ENCODE data around the gene ARHGAP21.

ARHGAP21 gene

DNA sequence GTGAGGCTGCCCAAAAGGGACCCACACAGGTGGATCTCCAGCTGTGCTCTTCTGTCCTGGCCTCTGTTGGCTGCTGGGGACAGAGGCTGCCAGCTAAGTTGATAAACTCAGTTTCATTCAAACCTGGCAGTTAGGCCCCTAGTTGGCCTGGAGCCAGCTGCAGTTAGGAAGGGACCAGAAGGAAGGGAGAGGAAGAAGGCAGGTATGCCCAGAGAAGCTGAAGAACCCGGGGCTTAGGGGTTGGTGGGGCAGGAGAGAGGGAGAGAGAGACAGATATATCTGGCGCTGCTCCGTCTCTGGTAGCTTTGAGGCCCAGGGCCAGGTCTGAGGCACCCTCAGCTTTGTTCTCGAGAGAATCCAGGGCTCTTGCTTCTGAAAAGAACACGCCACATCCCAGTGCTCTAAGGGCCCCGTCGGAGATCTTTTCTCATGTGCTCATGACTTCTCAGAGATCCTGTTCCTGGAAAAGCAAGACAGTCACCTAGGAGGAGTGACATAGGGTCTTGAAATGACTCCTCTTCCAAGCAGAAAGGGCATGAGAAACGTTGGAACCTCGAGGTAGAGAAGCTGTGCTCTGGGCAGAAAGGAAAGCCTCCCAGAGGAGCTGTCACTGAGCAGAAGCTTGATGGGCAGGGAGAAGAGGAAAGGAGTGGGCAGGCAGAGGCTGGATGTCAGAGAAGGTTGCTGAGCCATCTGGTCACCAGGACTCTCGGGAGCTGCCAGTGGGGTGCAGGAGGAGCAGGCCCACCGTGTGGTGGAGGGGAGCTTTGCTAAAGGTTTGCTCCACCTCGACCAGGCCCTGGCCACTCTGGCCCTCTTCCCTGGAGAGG is 153.6 kb downstream of the ARHGAP21 start:
- no peak for DNase-seq

DNA sequence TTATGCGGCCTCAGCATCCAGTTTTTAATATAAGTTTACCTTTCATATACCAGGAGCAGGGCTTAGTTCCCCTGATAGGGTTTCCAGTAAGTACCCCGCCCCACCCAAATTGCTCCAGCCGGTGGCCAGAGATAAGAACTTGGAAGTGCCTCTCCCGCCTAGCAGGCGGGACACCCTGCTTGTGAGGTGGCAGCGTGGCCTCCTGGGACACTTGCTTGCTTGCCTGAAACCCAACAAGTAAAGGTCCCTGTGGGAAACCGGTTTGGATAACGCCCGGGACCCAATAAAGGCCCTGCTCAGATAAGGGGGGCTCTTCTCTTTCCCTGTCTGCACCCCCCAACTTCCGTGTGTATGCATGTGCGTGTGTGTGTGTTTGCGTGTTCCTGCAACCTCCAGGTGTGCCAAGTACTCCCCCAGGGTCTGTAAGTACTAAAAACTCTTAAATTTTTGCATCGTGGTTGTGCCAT is 154.3 kb downstream of the ARHGAP21 start:
- DNase-seq: no peak

DNA sequence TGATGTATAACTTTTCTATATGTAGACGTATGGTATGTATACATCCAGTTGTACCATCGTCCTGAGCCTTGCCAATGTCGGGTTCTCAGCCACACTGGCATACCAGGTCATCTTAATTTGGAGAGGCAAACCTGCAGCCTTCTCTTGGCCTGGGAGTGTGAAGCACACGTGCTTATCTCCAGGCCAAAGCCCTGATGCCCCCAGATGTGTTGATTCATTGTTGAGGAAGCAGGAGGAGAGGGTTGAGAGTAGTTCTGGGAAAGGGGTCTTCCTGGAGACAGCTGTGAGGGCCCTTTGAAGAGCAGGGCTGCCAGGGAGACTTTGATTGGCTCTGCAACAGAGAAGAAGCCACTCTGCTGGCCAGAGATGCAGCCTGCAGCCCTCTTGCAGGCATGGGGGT is 155.6 kb downstream of the ARHGAP21 start:
- no peak for DNase-seq

DNA sequence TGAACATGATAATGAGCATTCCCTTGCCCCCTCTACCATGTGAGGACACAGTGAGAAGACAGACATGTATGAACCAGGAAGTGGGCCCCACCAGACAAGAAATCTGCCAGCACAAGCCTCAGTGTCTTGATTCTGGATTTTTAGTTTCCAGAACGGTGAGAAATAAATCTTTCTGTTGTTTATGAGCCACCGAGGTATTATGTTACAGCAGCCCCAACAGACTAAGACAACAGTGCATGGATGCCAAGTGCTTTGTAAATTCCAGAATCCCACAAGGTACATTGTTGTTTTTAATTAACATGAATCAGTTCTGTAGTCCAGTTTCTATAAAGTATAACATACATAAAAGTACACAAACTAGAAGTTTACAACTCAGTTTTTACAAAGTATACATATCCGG is 162.2 kb downstream of the ARHGAP21 start:
- DNase-seq: no peak

DNA sequence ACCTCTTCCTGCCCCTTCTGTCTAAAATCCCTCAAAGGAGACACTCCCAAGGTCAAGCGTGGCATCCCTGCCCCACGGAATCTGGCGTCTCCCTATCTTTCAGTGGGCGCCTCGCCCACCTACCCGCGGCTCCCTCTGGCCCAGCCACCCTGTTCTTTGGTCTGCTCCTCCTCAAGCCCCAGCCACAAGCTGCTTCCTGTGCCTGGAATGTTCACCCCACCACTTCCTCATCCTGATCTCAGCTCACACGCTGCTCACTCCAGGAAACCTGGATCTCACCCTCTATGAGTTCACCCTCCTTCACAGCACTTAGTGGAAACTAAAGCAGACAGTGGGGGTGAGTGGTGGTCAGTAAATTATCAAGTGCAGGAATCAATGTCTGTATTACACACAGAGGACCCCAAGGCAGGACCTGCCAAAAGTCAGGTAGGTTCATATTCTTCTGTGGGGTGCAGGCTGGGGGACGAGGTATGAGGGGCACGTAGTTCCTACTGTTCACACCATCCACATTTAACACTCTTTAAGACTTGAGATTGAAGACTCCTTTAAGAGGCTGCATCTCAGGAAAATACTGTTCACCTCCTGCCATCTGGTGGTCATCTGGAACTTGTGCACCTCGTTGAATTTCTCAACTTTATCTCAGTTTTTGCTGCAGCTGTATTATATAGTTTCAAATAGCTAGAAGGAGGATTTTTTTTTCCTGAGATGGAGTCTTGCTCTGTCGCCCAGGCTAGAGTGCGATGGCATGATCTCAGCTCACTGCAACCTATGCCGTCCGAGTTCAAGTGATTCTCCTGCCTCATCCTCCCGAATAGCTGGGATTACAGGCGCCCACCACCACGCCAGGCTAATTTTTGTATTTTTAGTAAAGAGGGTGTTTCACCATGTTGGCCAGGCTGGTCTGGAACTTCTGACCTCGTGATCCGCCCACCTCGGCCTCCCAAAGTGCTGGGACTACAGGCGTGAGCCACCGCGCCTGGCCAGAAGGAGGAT is 166.6 kb downstream of the ARHGAP21 start:
- DNase-seq: no peak

DNA sequence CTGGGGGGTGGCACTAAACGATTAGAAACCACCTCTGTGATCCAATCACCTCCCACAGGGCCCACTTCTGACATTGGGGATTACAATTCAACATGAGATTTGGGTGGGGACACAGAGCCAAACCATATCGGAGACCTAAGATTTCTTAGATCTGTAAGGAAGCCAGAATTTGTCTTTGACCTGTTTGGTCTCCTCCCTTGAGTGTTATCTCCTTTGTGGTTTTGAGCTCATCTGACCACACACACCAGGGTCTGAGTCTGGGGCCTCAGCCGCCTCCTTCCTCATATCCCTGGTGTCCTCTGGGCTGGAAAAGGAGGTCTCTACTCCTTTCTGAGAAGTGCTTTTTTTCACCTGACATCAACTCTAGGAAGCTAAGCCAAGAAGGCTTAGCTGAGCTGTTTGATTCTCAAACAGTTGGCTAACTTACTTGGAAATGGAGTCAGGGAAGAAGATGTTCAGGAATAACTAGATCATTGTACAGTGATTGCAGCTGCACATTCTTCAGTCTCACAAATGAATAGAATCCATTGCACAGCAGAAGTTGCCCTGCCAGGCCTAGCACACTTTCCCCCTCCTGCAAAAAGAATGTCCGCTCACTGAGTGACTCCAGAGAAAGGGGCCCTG is 167.4 kb downstream of the ARHGAP21 start:
- no peak for DNase-seq

DNA sequence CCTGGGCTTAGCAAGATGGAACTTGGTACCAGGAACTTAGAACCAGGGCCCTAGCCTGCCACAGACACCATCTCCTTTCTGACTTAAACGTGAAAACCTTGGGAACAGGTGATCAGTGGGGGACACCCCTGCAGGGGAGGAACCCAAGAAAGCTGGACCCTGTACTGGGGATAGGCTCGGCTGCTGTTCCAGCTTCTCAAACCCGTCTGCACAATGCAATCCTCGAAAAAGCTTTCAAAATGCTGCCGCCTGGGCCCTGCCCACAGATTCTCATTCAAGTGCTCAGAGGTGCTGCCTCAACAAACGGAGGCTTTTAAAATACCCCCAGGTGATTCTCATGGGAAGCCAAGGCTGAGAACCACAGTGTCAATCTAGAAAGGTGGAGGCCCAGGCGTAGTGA is 169.7 kb downstream of the ARHGAP21 start:
- no peak for DNase-seq

DNA sequence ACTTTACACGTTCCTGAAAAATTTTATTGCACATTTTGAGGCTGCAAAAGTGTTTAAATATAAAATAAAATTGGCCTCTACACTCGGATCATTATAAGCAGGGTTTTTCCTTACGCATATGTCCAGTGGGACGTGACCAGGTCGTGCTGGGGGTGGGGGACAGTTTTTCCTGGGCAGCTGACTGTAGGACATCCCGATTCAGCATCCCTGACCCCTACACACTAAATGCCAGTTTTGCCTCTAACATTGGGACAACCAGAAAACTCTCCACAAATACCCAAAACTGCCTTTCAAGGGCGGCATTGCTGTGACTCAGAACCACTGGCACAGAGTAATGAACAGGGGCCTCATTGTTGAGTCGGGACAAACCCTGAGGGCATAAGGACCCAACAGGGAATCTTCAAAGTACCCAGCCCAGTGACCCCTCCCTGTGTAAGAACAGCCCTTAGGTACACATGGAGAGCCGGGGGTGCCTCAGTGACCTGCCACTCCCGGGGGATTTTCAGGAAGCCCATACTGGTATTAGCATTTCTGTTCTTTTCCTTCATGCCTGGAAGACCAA is 170.6 kb downstream of the ARHGAP21 start:
- no peak for DNase-seq

DNA sequence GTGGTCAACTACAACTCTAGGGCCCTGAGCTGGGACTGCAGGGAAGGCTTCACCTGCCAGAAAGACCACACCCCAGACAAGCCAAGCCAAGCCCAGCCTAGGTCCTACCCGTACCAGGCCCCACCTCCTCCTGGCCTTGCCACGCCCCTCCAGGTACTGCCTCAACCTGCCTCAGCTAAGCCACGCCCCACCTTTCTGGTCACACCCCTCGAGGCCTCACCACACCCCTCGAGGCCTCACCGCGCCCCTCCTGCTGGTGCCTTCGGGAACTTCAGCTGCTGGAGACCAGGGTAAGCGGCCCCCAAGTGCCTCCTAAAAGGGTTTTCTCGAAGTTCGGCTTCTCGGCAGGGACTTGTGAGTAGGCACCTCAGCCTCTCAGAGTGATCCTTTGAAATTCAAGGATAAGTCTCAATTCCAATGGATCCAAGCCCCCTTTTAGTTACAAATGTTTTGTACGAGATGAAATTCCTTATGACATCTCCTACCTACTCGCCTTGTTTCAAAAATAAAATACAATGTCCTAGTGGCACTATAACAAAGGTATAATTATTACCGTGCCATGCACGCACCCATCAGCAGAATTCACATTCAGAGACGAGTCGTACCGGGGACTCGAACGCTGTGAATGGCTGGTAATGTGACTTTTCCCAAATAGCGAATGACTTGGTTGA is 171.2 kb downstream of the ARHGAP21 start:
- DNase-seq: no peak

DNA sequence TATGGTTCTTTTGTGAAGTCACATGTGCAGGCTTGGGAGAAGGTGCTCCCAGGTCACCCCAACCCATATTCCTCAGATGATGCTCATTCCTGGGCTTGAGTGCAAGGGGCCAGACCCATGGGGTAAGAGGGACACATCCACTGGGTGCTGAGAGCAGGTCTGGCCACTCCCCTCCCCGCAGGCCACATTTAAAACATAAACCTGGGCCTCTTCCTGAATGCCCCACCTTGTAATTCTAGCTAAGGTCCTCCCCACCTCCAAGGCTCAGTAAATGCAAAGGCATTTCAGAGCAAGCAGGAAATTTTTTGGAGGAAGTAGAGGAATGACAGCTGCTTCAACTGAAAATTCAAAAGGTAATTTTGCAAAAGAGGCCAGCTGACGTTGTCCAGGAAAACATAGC is 172.5 kb downstream of the ARHGAP21 start:
- DNase-seq: no peak

DNA sequence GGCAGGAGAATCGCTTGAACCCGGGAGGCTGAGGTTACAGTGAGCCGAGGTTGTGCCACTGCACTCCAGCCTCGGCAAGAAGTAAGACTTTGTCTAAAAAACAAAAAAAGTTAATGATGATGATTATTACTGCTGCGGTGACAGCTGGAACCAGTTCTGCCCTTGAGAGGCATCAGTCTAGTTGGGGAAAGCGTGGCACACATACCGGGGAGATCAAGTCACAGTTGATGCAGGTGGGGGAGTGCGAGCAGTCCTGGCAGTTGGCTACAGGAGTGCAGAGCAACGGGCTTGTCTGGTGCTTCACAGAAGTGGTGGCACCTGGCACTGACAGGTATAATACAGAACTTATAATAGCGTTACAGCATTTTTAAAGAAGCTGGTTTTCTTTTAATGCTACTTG is 173.0 kb downstream of the ARHGAP21 start:
- DNase-seq: no peak

DNA sequence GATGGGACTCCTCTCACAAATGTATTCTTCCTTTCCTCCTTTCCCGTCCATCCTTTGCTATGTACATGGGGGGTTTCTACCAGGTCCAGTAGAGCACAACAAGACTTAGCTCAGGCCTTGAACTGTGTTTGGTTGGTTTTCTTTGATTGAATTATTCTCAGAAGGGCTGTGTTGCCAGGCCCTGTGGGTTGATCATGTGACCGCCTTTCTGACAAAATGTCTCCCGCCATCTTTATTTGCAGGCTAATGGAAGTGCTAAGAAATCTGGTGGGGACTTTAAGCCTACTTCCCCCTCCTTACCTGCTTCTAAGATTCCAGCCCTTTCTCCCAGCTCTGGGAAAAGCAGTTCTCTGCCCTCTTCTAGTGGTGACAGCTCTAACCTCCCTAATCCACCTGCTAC is 178.1 kb downstream of the ARHGAP21 start:
- no peak for DNase-seq

DNA sequence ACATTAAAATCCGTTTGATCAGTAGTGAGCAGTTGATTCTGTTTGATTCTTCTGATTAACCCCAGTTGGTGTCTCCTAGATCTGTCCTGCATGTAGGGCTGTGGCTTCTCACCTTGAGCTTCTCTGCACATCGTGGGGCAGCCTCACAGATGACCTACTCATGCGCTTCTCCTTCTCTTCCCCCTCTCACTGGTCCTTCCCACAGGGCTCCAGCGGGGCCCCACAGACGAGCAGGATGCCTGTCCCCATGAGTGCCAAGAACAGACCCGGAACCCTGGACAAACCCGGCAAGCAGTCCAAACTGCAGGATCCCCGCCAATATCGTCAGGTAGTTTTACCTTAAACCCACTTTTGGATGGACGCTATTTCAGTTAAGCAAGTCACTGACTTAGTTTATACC is 178.9 kb downstream of the ARHGAP21 start:
- no peak for DNase-seq

DNA sequence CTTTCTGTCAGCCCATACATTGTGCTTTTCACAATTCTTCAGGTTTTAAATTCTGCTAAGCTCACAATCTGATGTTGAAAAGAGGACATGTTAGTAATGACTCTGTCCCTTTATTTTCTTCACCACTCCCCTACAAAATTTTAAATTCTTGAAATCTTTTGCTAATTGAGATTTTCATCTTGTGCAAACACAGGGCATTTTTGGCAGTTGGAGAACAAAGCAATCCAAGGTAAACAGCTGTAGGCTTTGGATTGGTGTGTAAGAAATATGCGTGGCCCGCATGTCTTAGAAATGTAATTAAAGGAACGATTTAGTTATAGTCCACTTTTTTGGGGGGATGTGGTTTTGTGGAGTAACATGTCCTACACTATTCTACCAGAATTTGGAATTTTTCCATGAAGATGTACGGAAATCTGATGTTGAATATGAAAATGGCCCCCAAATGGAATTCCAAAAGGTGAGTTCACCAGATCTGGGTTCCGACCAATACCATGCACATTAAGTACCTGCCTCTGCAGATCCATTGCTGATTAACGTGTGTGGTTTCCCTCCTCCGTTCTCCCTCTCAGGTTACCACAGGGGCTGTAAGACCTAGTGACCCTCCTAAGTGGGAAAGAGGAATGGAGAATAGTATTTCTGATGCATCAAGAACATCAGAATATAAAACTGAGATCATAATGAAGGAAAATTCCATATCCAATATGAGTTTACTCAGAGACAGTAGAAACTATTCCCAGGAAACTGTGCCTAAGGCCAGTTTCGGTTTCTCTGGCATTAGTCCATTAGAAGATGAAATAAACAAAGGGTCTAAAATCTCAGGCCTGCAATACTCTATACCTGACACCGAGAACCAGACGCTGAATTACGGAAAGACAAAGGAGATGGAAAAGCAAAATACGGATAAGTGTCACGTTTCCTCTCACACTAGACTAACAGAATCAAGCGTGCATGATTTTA is 181.1 kb downstream of the ARHGAP21 start:
- DNase-seq: no peak

DNA sequence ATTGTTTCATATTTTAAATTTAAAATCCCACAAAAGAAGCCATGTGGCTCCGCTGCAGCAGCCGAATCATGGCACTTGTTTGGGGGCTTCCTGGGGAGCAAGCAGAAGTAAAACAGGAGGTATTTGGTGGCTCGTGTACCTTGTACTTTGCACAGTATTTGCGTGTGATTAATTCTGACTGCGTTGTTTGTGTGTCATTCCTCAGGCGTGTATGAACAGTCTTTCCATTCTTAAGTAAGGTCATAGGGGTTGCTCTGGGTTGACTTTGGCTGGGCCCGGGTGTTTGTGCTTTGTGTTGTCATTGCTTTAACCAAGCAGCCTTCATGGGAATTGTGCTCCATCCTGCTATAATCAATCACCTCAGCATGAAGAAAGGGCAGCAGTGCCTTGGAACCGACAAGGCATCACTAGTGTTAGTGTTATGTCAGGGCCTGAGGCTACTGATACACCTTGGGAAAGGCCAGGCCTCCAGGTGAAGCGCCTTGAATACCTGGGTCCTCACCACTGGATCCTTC is 182.4 kb downstream of the ARHGAP21 start:
- DNase-seq: no peak

DNA sequence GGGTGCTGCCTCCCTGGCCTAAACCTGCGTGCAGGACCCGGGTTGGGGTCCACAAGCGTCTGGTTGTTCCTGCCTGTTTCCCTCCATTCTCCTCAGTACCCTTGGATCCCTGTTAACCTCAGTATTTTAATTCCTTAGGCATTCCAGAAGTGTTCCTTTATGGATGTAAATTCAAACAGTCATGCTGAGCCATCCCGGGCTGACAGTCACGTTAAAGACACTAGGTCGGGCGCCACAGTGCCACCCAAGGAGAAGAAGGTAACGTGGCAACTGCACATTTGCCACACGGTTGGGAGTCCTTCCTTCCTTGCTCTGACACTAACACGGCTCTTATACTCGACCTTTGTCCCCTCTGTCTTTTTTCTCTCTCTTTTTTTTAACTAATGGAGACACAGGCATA is 187.1 kb downstream of the ARHGAP21 start:
- no peak for DNase-seq

DNA sequence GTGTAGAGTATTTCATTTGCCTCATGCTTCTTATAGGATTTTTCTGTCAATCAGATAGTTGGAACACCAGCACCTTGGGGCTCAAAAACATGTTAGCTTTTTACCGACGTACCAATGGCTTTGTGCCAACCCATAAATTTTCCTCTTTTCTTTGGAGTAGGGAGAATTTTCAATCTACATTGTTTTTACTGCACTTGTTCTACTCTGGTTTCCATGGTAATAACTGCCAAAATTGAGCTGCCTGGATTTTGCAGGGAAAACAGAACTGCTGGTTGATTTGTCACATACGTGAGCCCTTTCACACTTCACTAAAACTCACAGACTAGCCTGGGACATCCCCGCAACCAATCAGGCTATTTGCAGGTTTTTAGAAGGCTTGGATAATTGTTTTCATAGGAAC is 189.7 kb downstream of the ARHGAP21 start:
- no peak for DNase-seq

All from activated gamma-delta T cell (primary cell).